ENCODE measurements around the gene KCNK15.

Gene KCNK15

GRCh38 chr20:44700306-44700705 is 45.4 kb upstream of the KCNK15 start:
- peaks cover 9% of the 10 kb centered on the region for H3F3A ChIP-seq (ENCODE audit: insufficient read depth, low read length)
- H3K4me3 ChIP-seq (ENCODE audit: low read length): no peak overlapping the region
- no peaks in the 10 kb centered on the region for H3K9me3 ChIP-seq (replicated peaks; ENCODE audit: insufficient read depth, low read length)
- H3K36me3 ChIP-seq (replicated peaks; ENCODE audit: insufficient read depth, low read length): no peaks in the 10 kb centered on the region
- no peak overlapping the region for H3K27ac ChIP-seq (ENCODE audit: low read length)
- no peak overlapping the region for H2AFZ ChIP-seq (ENCODE audit: low read length)
- no peak for DNase-seq
- no peaks in the 10 kb centered on the region for H3K9me2 ChIP-seq (replicated peaks; ENCODE audit: insufficient read depth, low read length)
- no peak for TF ChIP-seq EZH2 (optimal IDR thresholded peaks at IDR 0.05; ENCODE audit: low read depth, low read length)
- TF ChIP-seq CTCF (IDR thresholded peaks at IDR 0.05; ENCODE audit: low read length): no peak
- no peak for TF ChIP-seq EZH2phosphoT487 (IDR thresholded peaks at IDR 0.05; ENCODE audit: low read length)
- H3K9ac ChIP-seq (ENCODE audit: low read length): no peak overlapping the region
- peaks cover 5% of the 10 kb centered on the region; the same call in 1 of the 2 replicates for H3K4me1 ChIP-seq (ENCODE audit: low read length)
- H3K27me3 ChIP-seq (replicated peaks; ENCODE audit: insufficient read depth, low read length): peaks cover 93% of the 10 kb centered on the region
- no peak overlapping the region for H3K4me2 ChIP-seq (ENCODE audit: low read depth, low read length)
- H4K20me1 ChIP-seq (ENCODE audit: insufficient read depth, low read length): no peaks in the 10 kb centered on the region
- H3K79me2 ChIP-seq (ENCODE audit: low read length): no peaks in the 10 kb centered on the region

- Histone ChIP-seq H3K79me2 (ENCODE audit: low read length) (no peaks in the 10 kb centered on the region), H3K9me3 (replicated peaks; ENCODE audit: insufficient read depth, low read length) (no peaks in the 10 kb centered on the region), H3K4me2 (ENCODE audit: low read depth, low read length) (no peak overlapping the region), H4K20me1 (ENCODE audit: insufficient read depth, low read length) (no peaks in the 10 kb centered on the region), H3K4me1 (ENCODE audit: low read length) (no peaks in the 10 kb centered on the region), H3K36me3 (replicated peaks; ENCODE audit: insufficient read depth, low read length) (no peaks in the 10 kb centered on the region), H3K27me3 (replicated peaks; ENCODE audit: insufficient read depth, low read length) (peaks cover 93% of the 10 kb centered on the region), H3K9me2 (replicated peaks; ENCODE audit: insufficient read depth, low read length) (no peaks in the 10 kb centered on the region), H3K9ac (ENCODE audit: low read length) (no peak overlapping the region), H2AFZ (ENCODE audit: low read length) (no peak overlapping the region), H3K4me3 (ENCODE audit: low read length) (no peak overlapping the region), H3F3A (ENCODE audit: insufficient read depth, low read length) (peaks cover under 1% of the 10 kb centered on the region; the same call in 1 of the 2 replicates), H3K27ac (ENCODE audit: low read length) (no peak overlapping the region)
- DNase-seq: no peak
- TF ChIP-seq CTCF (IDR thresholded peaks at IDR 0.05; ENCODE audit: low read length) (no peak), EZH2 (optimal IDR thresholded peaks at IDR 0.05; ENCODE audit: low read depth, low read length) (no peak), EZH2phosphoT487 (IDR thresholded peaks at IDR 0.05; ENCODE audit: low read length) (no peak)
Observed at GRCh38 chr20:44701118-44701857, 44.4 kb upstream of the KCNK15 start.

GRCh38 chr20:44701858-44702256 is 43.8 kb upstream of the KCNK15 start:
- Histone ChIP-seq H3K36me3 (replicated peaks; ENCODE audit: insufficient read depth, low read length) (no peaks in the 10 kb centered on the region), H3K79me2 (ENCODE audit: low read length) (no peaks in the 10 kb centered on the region), H2AFZ (ENCODE audit: low read length) (no peak overlapping the region), H3K4me3 (ENCODE audit: low read length) (no peak overlapping the region), H3K9ac (ENCODE audit: low read length) (no peak overlapping the region), H3K27ac (ENCODE audit: low read length) (no peak overlapping the region), H4K20me1 (ENCODE audit: insufficient read depth, low read length) (0 out of 2 replicates have a peak, but pooled peaks cover under 1% of the 10 kb centered on the region), H3K27me3 (replicated peaks; ENCODE audit: insufficient read depth, low read length) (peaks cover 93% of the 10 kb centered on the region), H3K9me2 (replicated peaks; ENCODE audit: insufficient read depth, low read length) (no peaks in the 10 kb centered on the region), H3K9me3 (replicated peaks; ENCODE audit: insufficient read depth, low read length) (no peaks in the 10 kb centered on the region), H3F3A (ENCODE audit: insufficient read depth, low read length) (no peaks in the 10 kb centered on the region), H3K4me1 (ENCODE audit: low read length) (no peaks in the 10 kb centered on the region), H3K4me2 (ENCODE audit: low read depth, low read length) (no peak overlapping the region)
- no peak for DNase-seq
- TF ChIP-seq EZH2 (optimal IDR thresholded peaks at IDR 0.05; ENCODE audit: low read depth, low read length) (no peak), EZH2phosphoT487 (IDR thresholded peaks at IDR 0.05; ENCODE audit: low read length) (no peak), CTCF (IDR thresholded peaks at IDR 0.05; ENCODE audit: low read length) (no peak)

All from MM.1S (cell line).